ENCODE data around the gene LONP2.

The LONP2 gene

GRCh38 chr16:48317614-48318315, 73.7 kb downstream of the LONP2 start:
- no peaks in the 10 kb centered on the region for H3K9me3 ChIP-seq (ENCODE audit: insufficient read depth, low read length)
- no peak overlapping the region for H2AFZ ChIP-seq (ENCODE audit: low read depth, low read length, severe bottlenecking)
- no peak overlapping the region for H3K9ac ChIP-seq (ENCODE audit: low read length)
- no peak overlapping the region for H3K27ac ChIP-seq (ENCODE audit: low read depth, low read length)
- no peaks in the 10 kb centered on the region for H3K27me3 ChIP-seq (ENCODE audit: low read length)
- H4K20me1 ChIP-seq (ENCODE audit: low read depth, low read length): no peaks in the 10 kb centered on the region
- no peak overlapping the region for H3K4me3 ChIP-seq (ENCODE audit: insufficient read depth, low read length, poor library complexity, severe bottlenecking)
- TF ChIP-seq CTCF (IDR thresholded peaks at IDR 0.05; ENCODE audit: insufficient read depth, low read length, poor library complexity, severe bottlenecking): no peak
- H3F3A ChIP-seq (ENCODE audit: insufficient read depth): no peaks in the 10 kb centered on the region
- H3K9me2 ChIP-seq (replicated peaks; ENCODE audit: insufficient read depth, low read length): no peaks in the 10 kb centered on the region
- no peaks in the 10 kb centered on the region for H3K36me3 ChIP-seq (ENCODE audit: low read length)
- H3K4me2 ChIP-seq (ENCODE audit: low read depth, low read length, poor library complexity, severe bottlenecking): no peak overlapping the region
- H3K79me2 ChIP-seq (ENCODE audit: insufficient read depth, low read length): no peaks in the 10 kb centered on the region

- no peak overlapping the region for H3K4me3 ChIP-seq (ENCODE audit: insufficient read depth, low read length, poor library complexity, severe bottlenecking)
- H4K20me1 ChIP-seq (ENCODE audit: low read depth, low read length): no peaks in the 10 kb centered on the region
- no peaks in the 10 kb centered on the region for H3K9me3 ChIP-seq (ENCODE audit: insufficient read depth, low read length)
- no peak overlapping the region for H3K27ac ChIP-seq (ENCODE audit: low read depth, low read length)
- TF ChIP-seq CTCF (IDR thresholded peaks at IDR 0.05; ENCODE audit: insufficient read depth, low read length, poor library complexity, severe bottlenecking): no peak
- TF ChIP-seq EZH2phosphoT487 (conservative IDR thresholded peaks at IDR 0.05; ENCODE audit: low read length): no peak
- no peaks in the 10 kb centered on the region for H3K79me2 ChIP-seq (ENCODE audit: insufficient read depth, low read length)
- H3K9me2 ChIP-seq (replicated peaks; ENCODE audit: insufficient read depth, low read length): no peaks in the 10 kb centered on the region
- no peaks in the 10 kb centered on the region for H3K27me3 ChIP-seq (ENCODE audit: low read length)
- no peak overlapping the region for H3K4me2 ChIP-seq (ENCODE audit: low read depth, low read length, poor library complexity, severe bottlenecking)
- no peaks in the 10 kb centered on the region for H3K36me3 ChIP-seq (ENCODE audit: low read length)
- no peak overlapping the region for H3K9ac ChIP-seq (ENCODE audit: low read length)
- H2AFZ ChIP-seq (ENCODE audit: low read depth, low read length, severe bottlenecking): no peak overlapping the region
- no peaks in the 10 kb centered on the region for H3F3A ChIP-seq (ENCODE audit: insufficient read depth)
These were observed 74.5 kb downstream of the LONP2 start for GRCh38 chr16:48318630-48319029.

- no peaks in the 10 kb centered on the region for H4K20me1 ChIP-seq (ENCODE audit: low read depth, low read length)
- H3F3A ChIP-seq (ENCODE audit: insufficient read depth): no peaks in the 10 kb centered on the region
- H3K27ac ChIP-seq (ENCODE audit: low read depth, low read length): no peak overlapping the region
- H3K9me3 ChIP-seq (ENCODE audit: insufficient read depth, low read length): no peaks in the 10 kb centered on the region
- H3K4me3 ChIP-seq (ENCODE audit: insufficient read depth, low read length, poor library complexity, severe bottlenecking): no peak overlapping the region
- H3K9ac ChIP-seq (ENCODE audit: low read length): no peak overlapping the region
- H2AFZ ChIP-seq (ENCODE audit: low read depth, low read length, severe bottlenecking): no peak overlapping the region
- TF ChIP-seq EZH2phosphoT487 (conservative IDR thresholded peaks at IDR 0.05; ENCODE audit: low read length): no peak
- TF ChIP-seq CTCF (IDR thresholded peaks at IDR 0.05; ENCODE audit: insufficient read depth, low read length, poor library complexity, severe bottlenecking): no peak
- no peaks in the 10 kb centered on the region for H3K27me3 ChIP-seq (ENCODE audit: low read length)
- no peaks in the 10 kb centered on the region for H3K79me2 ChIP-seq (ENCODE audit: insufficient read depth, low read length)
- no peaks in the 10 kb centered on the region for H3K36me3 ChIP-seq (ENCODE audit: low read length)
- no peak overlapping the region for H3K4me2 ChIP-seq (ENCODE audit: low read depth, low read length, poor library complexity, severe bottlenecking)
- H3K9me2 ChIP-seq (replicated peaks; ENCODE audit: insufficient read depth, low read length): no peaks in the 10 kb centered on the region
These were observed 77.4 kb downstream of the LONP2 start for GRCh38 chr16:48321317-48322036.

Measured in SU-DHL-6 (cell line).